ENCODE measurements around the gene NAGPA. TPM values are rescaled to one million over a fixed set of nuclear protein-coding genes. Genes with fewer than 3 reads are reported as not detected.

The NAGPA gene
- total and polyA plus RNA-seq, 8 donors = 7.7 to 21.0 (median 9.2) TPM

GRCh38 chr16:5001571-5001970 is 32.2 kb downstream of the NAGPA start:
- H3K27me3 ChIP-seq = peaks cover 0 to 14% of the 10 kb centered on the region in 2 donors
- no peak overlapping the region for H3K4me3 ChIP-seq
- intact Hi-C loops (cut with DNase I) = no loop called here
- H3K9me3 ChIP-seq = no peaks in the 10 kb centered on the region
- H3K36me3 ChIP-seq = no peaks in the 10 kb centered on the region
- ATAC-seq (no peak), DNase-seq (peak in 1 of 4 donors; percentile 21)
- no peak overlapping the region for H3K27ac ChIP-seq
- no peak for TF ChIP-seq CTCF (IDR thresholded peaks at IDR 0.05)
- no peaks in the 10 kb centered on the region for H3K4me1 ChIP-seq

- no peak for TF ChIP-seq CTCF (IDR thresholded peaks at IDR 0.05)
- Histone ChIP-seq H3K4me1 (no peaks in the 10 kb centered on the region), H3K36me3 (no peaks in the 10 kb centered on the region), H3K27me3 (peaks cover 0 to 14% of the 10 kb centered on the region in 2 donors), H3K9me3 (no peaks in the 10 kb centered on the region), H3K4me3 (no peak overlapping the region), H3K27ac (no peak overlapping the region)
- ATAC-seq (no peak), DNase-seq (peak in 1 of 4 donors; percentile 54)
- intact Hi-C loops (cut with DNase I) = no loop called here
These were observed 33.1 kb downstream of the NAGPA start for GRCh38 chr16:5000573-5001001.

GRCh38 chr16:4994719-4995434 is 38.9 kb downstream of the NAGPA start:
- ATAC-seq (no peak), DNase-seq (no peak)
- Histone ChIP-seq H3K27me3 (peaks cover 0 to 27% of the 10 kb centered on the region in 2 donors), H3K27ac (no peak overlapping the region), H3K4me3 (no peak overlapping the region), H3K9me3 (no peaks in the 10 kb centered on the region), H3K4me1 (no peaks in the 10 kb centered on the region), H3K36me3 (no peaks in the 10 kb centered on the region)
- intact Hi-C loops (cut with DNase I) = no loop called here
- no peak for TF ChIP-seq CTCF (IDR thresholded peaks at IDR 0.05)

- H3K4me1 ChIP-seq = no peaks in the 10 kb centered on the region
- ATAC-seq (no peak), DNase-seq (no peak)
- intact Hi-C loops (cut with DNase I) = no loop called here
- peaks cover 26 to 53% of the 10 kb centered on the region in 2 donors for H3K27me3 ChIP-seq
- H3K9me3 ChIP-seq = no peaks in the 10 kb centered on the region
- H3K36me3 ChIP-seq = no peaks in the 10 kb centered on the region
- H3K4me3 ChIP-seq = no peak overlapping the region
- H3K27ac ChIP-seq = no peak overlapping the region
- TF ChIP-seq CTCF (IDR thresholded peaks at IDR 0.05) = no peak
These were observed 42.0 kb downstream of the NAGPA start for GRCh38 chr16:4991754-4992153.

GRCh38 chr16:4990415-4990814 is 43.3 kb downstream of the NAGPA start:
- no peaks in the 10 kb centered on the region for H3K9me3 ChIP-seq
- no peak for TF ChIP-seq CTCF (IDR thresholded peaks at IDR 0.05)
- H3K4me1 ChIP-seq = no peaks in the 10 kb centered on the region

More at GRCh38 chr16:4990415-4990814, 43.3 kb downstream of the NAGPA start:
- Histone ChIP-seq H3K27ac (no peak overlapping the region), H3K4me3 (no peak overlapping the region), H3K27me3 (peaks cover 30 to 65% of the 10 kb centered on the region in 2 donors), H3K36me3 (no peaks in the 10 kb centered on the region)
- intact Hi-C loops (cut with DNase I) = no loop called here
- ATAC-seq (no peak), DNase-seq (no peak)
